ENCODE results near the gene FLRT3.

The FLRT3 gene

GRCh38 chr20:14313341-14314020 is 23.9 kb downstream of the FLRT3 start:
- no peak for DNase-seq

GRCh38 chr20:14312001-14312400 is 25.4 kb downstream of the FLRT3 start:
- no peak for DNase-seq

GRCh38 chr20:14310977-14311627 is 26.3 kb downstream of the FLRT3 start:
- DNase-seq: no peak

- no peak for DNase-seq
Measured at GRCh38 chr20:14307956-14308355, 29.5 kb downstream of the FLRT3 start.

- DNase-seq: no peak
Measured at GRCh38 chr20:14304472-14304871, 32.9 kb downstream of the FLRT3 start.

- no peak for DNase-seq
Measured at GRCh38 chr20:14303651-14304050, 33.8 kb downstream of the FLRT3 start.

- DNase-seq: no peak
Measured at GRCh38 chr20:14303106-14303505, 34.3 kb downstream of the FLRT3 start.

- no peak for DNase-seq
Measured at GRCh38 chr20:14299831-14300230, 37.6 kb downstream of the FLRT3 start.

- DNase-seq: no peak
Measured at GRCh38 chr20:14295770-14296309, 41.6 kb downstream of the FLRT3 start.

- DNase-seq: no peak
Measured at GRCh38 chr20:14295238-14295637, 42.2 kb downstream of the FLRT3 start.

GRCh38 chr20:14291502-14291901 is 45.9 kb downstream of the FLRT3 start:
- DNase-seq: no peak

- DNase-seq: no peak
Measured at GRCh38 chr20:14288341-14289330, 48.8 kb downstream of the FLRT3 start.

GRCh38 chr20:14284443-14284842 is 53.0 kb downstream of the FLRT3 start:
- no peak for DNase-seq

- no peak for DNase-seq
Measured at GRCh38 chr20:14282140-14282539, 55.3 kb downstream of the FLRT3 start.
